Spleen (tissue), 11 donors: ENCODE measurements around the gene MICU1. TPM values are rescaled to one million over a fixed set of nuclear protein-coding genes. Genes with fewer than 3 reads are reported as not detected.

Source experiments
- DNase-seq: peaks from one replicate; pipeline ENCODE4 v3.0.0-alpha.2; 2020
- H3K27ac ChIP-seq, 8 donors: fragments of 200-600 bp; sonication (generic) in 7 of 8; 1 replicate in 4 of 8; 2 replicates in 4 of 8; pipeline versions ENCODE4 v1.5.0 to v1.8.0; 2016 to 2021; ENCODE audit warnings: inconsistent platforms in 4 of 8, mild to moderate bottlenecking in 4 of 8, moderate library complexity in 1 of 8
- H3K27me3 ChIP-seq, 7 donors: fragments of 200-600 bp; sonication (generic) in 6 of 7; replicated peaks in 1 of 7; 1 replicate in 4 of 7; 2 replicates in 3 of 7; pipeline versions ENCODE4 v1.5.0 to v1.8.0; 2016 to 2021; ENCODE audit warnings: inconsistent platforms in 3 of 7, mild to moderate bottlenecking in 1 of 7
- H3K36me3 ChIP-seq, 6 donors: fragments of 200-600 bp; sonication (generic) in 5 of 6; 1 replicate in 4 of 6; 2 replicates in 2 of 6; pipeline versions ENCODE4 v1.5.0 to v1.8.0; 2016 to 2021; ENCODE audit warnings: inconsistent platforms in 2 of 6
- H3K4me1 ChIP-seq, 6 donors: fragments of 200-600 bp; sonication (generic) in 5 of 6; 1 replicate in 3 of 6; 2 replicates in 3 of 6; pipeline versions ENCODE4 v1.5.0 to v1.8.0; 2016 to 2021; ENCODE audit warnings: inconsistent platforms in 3 of 6
- H3K4me3 ChIP-seq, 8 donors: fragments of 200-600 bp; sonication (generic) in 7 of 8; 1 replicate in 4 of 8; 2 replicates in 4 of 8; pipeline versions ENCODE4 v1.5.0 to v1.8.0; 2016 to 2021; ENCODE audit warnings: inconsistent platforms in 4 of 8, mild to moderate bottlenecking in 4 of 8, moderate library complexity in 2 of 8
- H3K9me3 ChIP-seq, 8 donors: fragments of 200-600 bp; sonication (generic) in 7 of 8; 1 replicate in 4 of 8; 2 replicates in 4 of 8; pipeline versions ENCODE4 v1.5.0 to v1.8.0; 2016 to 2021; ENCODE audit warnings: inconsistent platforms in 4 of 8
- POLR2A ChIP-seq, 3 donors: fragments of 450-650 bp; IDR thresholded peaks; one replicate each; pipeline ENCODE4 v1.5.1; 2017; ENCODE audit warnings: antibody characterized with exemption in 3 of 3, mild to moderate bottlenecking in 1 of 3
- POLR2AphosphoS5 ChIP-seq, 3 donors: sonication (generic); formaldehyde crosslinking; IDR thresholded peaks; one replicate each; pipeline ENCODE4 v1.5.1; 2017; ENCODE audit warnings: antibody characterized with exemption in 3 of 3
- WGBS, 5 donors: extraction: QIAGEN DNeasy Blood & Tissue Kit in 3 of 5; methylation state at CpG; one replicate each; pipeline versions ENCODE4 v1.1.5 to v1.1.7; 2013 to 2018; 5-methylcytosine and 5-hydroxymethylcytosine counted together
- intact Hi-C: fragments of 100-400 bp; cut with DNase I; formaldehyde crosslinking; loops from one replicate; pipeline ENCODE4 v1.15.0; 2023; ENCODE audit warnings: low total_unique reads
- polyA plus RNA-seq, 3 donors: library from polyadenylated mRNA; stranded (reverse); fragments of 200-250 nt; gene quantifications; one replicate each; pipeline ENCODE4 v1.2.1, GENCODE V29; 2013
- total RNA-seq, 7 donors: library from RNA; depleted of rRNA in 3 of 7; stranded (reverse); fragments of >200 nt in 3 of 7; fragmentation: NEBNext Ultra II Directional in 4 of 7; extraction: Animal tissue kit (Norgen Biotek cat#: 25700) in 4 of 7; gene quantifications; one replicate each; pipeline versions ENCODE4 v1.1.0 to v1.2.1, GENCODE V29; 2016 to 2021
- TF ChIP-seq, protein P1 (sequence below), 11 experiments: fragments of 200-600 bp in 7 of 11; fragments of 450-650 bp in 4 of 11; sonication (generic) in 4 of 11; IDR thresholded peaks in 8 of 11; conservative IDR thresholded peaks in 3 of 11; 1 replicate in 7 of 11; 2 replicates in 4 of 11; pipeline versions ENCODE4 v1.4.0 to v1.8.0; 2016 to 2021; ENCODE audit warnings: antibody characterized with exemption in 11 of 11, inconsistent platforms in 4 of 11, mild to moderate bottlenecking in 1 of 11
- donor health status: healthy with polysubstance abuse.
- donor health status: DM: no; HTN: no; CAD: no; lungs with moderate emphysema.
- donor health status: DM: no; HTN: no; CAD: no.
- donor health status: Bipolar disorder and iron deficiency.
- donor health status: healthy.
- donor health status: DM: no; HTN: no; CAD: no.
- donor health status: DM: yes; HTN: yes; CAD: no.

Gene MICU1
- total and polyA plus RNA-seq, 10 donors: 16.4 to 58.4 (median 46.5) TPM

DNA sequence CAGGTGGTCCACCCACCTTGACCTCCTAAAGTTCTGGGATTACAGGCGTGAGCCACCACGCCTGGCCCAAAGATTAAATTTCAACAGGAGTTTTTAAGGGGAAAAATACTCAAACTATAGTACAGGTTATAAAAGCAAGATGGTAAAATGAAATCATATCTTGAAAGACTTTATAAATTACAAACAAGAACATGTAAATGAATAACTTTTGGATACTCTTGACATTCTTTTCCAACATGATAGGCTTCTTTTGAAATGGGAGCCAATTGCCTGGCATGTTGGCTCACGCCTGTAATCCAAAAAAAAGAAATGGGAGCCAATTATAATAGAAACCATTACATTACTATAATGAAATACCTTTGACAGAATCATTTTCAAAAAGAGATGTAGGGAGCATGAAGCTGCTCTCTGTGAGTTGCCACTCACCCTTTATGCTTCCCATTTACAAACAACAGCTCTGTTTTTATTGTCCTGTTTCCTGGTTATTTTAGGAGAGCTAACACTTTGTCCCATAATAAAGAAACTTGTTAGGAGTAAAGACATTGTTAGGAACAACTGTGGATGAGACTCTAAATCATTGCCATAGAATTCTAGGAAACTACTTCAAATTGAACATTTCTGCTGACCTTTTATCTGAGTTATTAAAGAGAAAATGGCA, 41.5 kb upstream of the MICU1 start:
- H3K4me3 ChIP-seq: no peak overlapping the region
- no peaks in the 10 kb centered on the region for H3K36me3 ChIP-seq
- H3K4me1 ChIP-seq: no peaks in the 10 kb centered on the region
- DNase-seq: no peak
- H3K27ac ChIP-seq: no peak overlapping the region
- TF ChIP-seq, protein P1, sequence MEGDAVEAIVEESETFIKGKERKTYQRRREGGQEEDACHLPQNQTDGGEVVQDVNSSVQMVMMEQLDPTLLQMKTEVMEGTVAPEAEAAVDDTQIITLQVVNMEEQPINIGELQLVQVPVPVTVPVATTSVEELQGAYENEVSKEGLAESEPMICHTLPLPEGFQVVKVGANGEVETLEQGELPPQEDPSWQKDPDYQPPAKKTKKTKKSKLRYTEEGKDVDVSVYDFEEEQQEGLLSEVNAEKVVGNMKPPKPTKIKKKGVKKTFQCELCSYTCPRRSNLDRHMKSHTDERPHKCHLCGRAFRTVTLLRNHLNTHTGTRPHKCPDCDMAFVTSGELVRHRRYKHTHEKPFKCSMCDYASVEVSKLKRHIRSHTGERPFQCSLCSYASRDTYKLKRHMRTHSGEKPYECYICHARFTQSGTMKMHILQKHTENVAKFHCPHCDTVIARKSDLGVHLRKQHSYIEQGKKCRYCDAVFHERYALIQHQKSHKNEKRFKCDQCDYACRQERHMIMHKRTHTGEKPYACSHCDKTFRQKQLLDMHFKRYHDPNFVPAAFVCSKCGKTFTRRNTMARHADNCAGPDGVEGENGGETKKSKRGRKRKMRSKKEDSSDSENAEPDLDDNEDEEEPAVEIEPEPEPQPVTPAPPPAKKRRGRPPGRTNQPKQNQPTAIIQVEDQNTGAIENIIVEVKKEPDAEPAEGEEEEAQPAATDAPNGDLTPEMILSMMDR (IDR thresholded peaks at IDR 0.05 in 8 of 11, conservative IDR thresholded peaks at IDR 0.05 in 3 of 11): no peak
- TF ChIP-seq POLR2A (IDR thresholded peaks at IDR 0.05): no peak
- TF ChIP-seq POLR2AphosphoS5 (IDR thresholded peaks at IDR 0.05): no peak
- intact Hi-C loops: no loop called here
- WGBS, 5 donors: 91 to 96% (median 94%) methylated on average over 3 of the region's 3 CpGs
- H3K9me3 ChIP-seq: no peaks in the 10 kb centered on the region
- no peaks in the 10 kb centered on the region for H3K27me3 ChIP-seq

DNA sequence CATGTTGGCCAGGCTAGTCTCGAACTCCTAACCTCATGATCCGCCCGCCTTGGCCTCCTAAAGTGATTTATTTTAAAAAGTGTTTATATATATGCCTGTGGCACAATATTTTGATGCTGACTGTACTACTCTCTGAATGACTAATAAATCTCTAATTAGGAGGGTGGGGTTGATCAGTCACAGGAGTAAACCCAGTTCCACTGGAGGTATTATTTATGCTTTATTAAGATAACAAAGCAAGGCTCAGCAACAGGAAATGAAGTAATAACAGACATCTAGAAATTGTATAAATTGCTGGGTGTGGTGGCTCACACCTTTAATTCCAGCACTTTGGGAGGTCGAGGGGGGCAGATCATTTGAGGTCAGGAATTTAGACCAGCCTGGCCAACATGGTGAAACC, 40.0 kb upstream of the MICU1 start:
- H3K4me3 ChIP-seq: no peak overlapping the region
- no peak for TF ChIP-seq POLR2A (IDR thresholded peaks at IDR 0.05)
- TF ChIP-seq POLR2AphosphoS5 (IDR thresholded peaks at IDR 0.05): no peak
- TF ChIP-seq, protein P1 (IDR thresholded peaks at IDR 0.05 in 8 of 11, conservative IDR thresholded peaks at IDR 0.05 in 3 of 11): no peak
- H3K27me3 ChIP-seq: no peaks in the 10 kb centered on the region
- H3K36me3 ChIP-seq: no peaks in the 10 kb centered on the region
- intact Hi-C loops: no loop called here
- H3K9me3 ChIP-seq: no peaks in the 10 kb centered on the region
- no peak overlapping the region for H3K27ac ChIP-seq
- 77 to 90% (median 85%) methylated on average over 4 of the region's 4 CpGs for WGBS, 5 donors
- no peaks in the 10 kb centered on the region for H3K4me1 ChIP-seq
- no peak for DNase-seq

DNA sequence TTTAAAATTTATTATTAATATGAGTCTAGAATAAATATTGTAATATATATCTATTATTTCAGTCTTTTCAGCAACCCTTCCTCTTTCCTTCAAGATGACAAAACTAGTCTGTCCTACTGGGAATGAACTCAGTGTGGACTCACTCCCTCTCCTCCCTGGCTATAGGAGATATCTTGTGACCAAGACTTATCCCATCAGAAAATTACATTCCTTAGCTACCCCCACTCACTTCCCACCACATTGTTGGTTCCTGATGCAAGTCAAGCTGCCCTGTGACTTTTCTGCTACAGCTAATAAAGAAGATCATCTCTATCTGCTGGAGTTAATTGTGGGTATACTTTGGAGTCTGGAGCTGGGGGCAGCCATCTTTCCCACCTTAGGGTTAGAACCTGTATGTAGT, 38.1 kb upstream of the MICU1 start:
- no peaks in the 10 kb centered on the region for H3K4me1 ChIP-seq
- no peaks in the 10 kb centered on the region for H3K9me3 ChIP-seq
- H3K4me3 ChIP-seq: no peak overlapping the region
- DNase-seq: no peak
- H3K36me3 ChIP-seq: no peaks in the 10 kb centered on the region
- intact Hi-C loops: no loop called here
- H3K27me3 ChIP-seq: no peaks in the 10 kb centered on the region
- no peak for TF ChIP-seq POLR2A (IDR thresholded peaks at IDR 0.05)
- TF ChIP-seq, protein P1 (IDR thresholded peaks at IDR 0.05 in 8 of 11, conservative IDR thresholded peaks at IDR 0.05 in 3 of 11): no peak
- no peak for TF ChIP-seq POLR2AphosphoS5 (IDR thresholded peaks at IDR 0.05)
- no peak overlapping the region for H3K27ac ChIP-seq

DNA sequence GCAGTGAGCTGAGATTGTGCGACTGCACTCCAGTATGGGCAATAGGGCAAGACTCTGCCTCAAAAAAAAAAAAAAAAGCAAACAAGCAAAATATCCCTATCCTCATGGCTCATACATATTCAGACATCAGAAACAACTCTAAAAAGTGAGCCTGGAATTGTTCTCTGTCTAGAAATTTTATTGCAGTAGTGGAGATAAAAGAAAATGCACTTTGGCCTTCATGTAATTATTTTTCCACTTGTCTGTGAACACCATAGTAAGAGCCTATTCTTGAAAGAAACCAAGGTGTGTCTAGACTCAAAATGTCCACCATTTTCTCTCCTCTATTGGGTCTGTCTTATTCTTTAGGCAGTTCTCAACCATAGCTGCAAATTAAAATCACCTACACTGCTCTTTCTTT, 35.6 kb upstream of the MICU1 start:
- Histone ChIP-seq H3K9me3 (no peaks in the 10 kb centered on the region), H3K4me3 (no peak overlapping the region), H3K4me1 (no peaks in the 10 kb centered on the region), H3K36me3 (no peaks in the 10 kb centered on the region), H3K27ac (no peak overlapping the region), H3K27me3 (no peaks in the 10 kb centered on the region)
- 86 to 100% (median 94%) methylated on average over 1 of the region's 1 CpG for WGBS, 5 donors
- intact Hi-C loops: no loop called here
- TF ChIP-seq, protein P1 (IDR thresholded peaks at IDR 0.05 in 8 of 11, conservative IDR thresholded peaks at IDR 0.05 in 3 of 11): no peak
- TF ChIP-seq POLR2A (IDR thresholded peaks at IDR 0.05): no peak
- no peak for TF ChIP-seq POLR2AphosphoS5 (IDR thresholded peaks at IDR 0.05)
- no peak for DNase-seq
